ENCODE measurements around the gene BCLAF1. TPM values are rescaled to one million over a fixed set of nuclear protein-coding genes. Genes with fewer than 3 reads are reported as not detected.

Gene BCLAF1
- polyA plus RNA-seq, 1 donor from 2014 or later, result 151 TPM

GRCh38 chr6:136228814-136229213, 60.8 kb downstream of the BCLAF1 start:
- Histone ChIP-seq H3K4me3 (ENCODE audit: low read length) (no peak overlapping the region), H3K9me2 (ENCODE audit: insufficient read depth, low read length) (no peaks in the 10 kb centered on the region), H4K20me1 (ENCODE audit: insufficient read depth) (no peaks in the 10 kb centered on the region), H3K4me2 (ENCODE audit: low read length) (no peak overlapping the region), H3K9me3 (ENCODE audit: low read length) (no peaks in the 10 kb centered on the region), H3K36me3 (ENCODE audit: insufficient read depth, low read length) (no peaks in the 10 kb centered on the region), H3K27ac (ENCODE audit: low read length) (no peak overlapping the region), H3F3A (ENCODE audit: insufficient read depth, low read length, poor library complexity, severe bottlenecking) (no peaks in the 10 kb centered on the region), H3K9ac (ENCODE audit: low read length) (no peak overlapping the region), H2AFZ (ENCODE audit: low read depth, low read length) (no peak overlapping the region), H3K79me2 (replicated peaks; ENCODE audit: insufficient read depth, low read length) (no peaks in the 10 kb centered on the region), H3K27me3 (ENCODE audit: insufficient read depth, low read depth, low read length) (no peaks in the 10 kb centered on the region)
- TF ChIP-seq, protein P1, sequence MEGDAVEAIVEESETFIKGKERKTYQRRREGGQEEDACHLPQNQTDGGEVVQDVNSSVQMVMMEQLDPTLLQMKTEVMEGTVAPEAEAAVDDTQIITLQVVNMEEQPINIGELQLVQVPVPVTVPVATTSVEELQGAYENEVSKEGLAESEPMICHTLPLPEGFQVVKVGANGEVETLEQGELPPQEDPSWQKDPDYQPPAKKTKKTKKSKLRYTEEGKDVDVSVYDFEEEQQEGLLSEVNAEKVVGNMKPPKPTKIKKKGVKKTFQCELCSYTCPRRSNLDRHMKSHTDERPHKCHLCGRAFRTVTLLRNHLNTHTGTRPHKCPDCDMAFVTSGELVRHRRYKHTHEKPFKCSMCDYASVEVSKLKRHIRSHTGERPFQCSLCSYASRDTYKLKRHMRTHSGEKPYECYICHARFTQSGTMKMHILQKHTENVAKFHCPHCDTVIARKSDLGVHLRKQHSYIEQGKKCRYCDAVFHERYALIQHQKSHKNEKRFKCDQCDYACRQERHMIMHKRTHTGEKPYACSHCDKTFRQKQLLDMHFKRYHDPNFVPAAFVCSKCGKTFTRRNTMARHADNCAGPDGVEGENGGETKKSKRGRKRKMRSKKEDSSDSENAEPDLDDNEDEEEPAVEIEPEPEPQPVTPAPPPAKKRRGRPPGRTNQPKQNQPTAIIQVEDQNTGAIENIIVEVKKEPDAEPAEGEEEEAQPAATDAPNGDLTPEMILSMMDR (IDR thresholded peaks at IDR 0.05; ENCODE audit: poor library complexity, severe bottlenecking), result no peak
- TF ChIP-seq MXI1 (conservative IDR thresholded peaks at IDR 0.05; ENCODE audit: poor library complexity, severe bottlenecking) (no peak), TAF1 (IDR thresholded peaks at IDR 0.05; ENCODE audit: low read depth) (no peak), RAD21 (conservative IDR thresholded peaks at IDR 0.05) (no peak), REST (IDR thresholded peaks at IDR 0.05; ENCODE audit: borderline replicate concordance) (no peak), EP300 (conservative IDR thresholded peaks at IDR 0.05; ENCODE audit: poor library complexity, severe bottlenecking) (no peak), EZH2 (IDR thresholded peaks at IDR 0.05; ENCODE audit: borderline replicate concordance, insufficient read depth, low read length, poor library complexity, severe bottlenecking) (no peak), POLR2AphosphoS5 (IDR thresholded peaks at IDR 0.05) (no peak), SMC3 (conservative IDR thresholded peaks at IDR 0.05; ENCODE audit: poor library complexity) (no peak)

DNA sequence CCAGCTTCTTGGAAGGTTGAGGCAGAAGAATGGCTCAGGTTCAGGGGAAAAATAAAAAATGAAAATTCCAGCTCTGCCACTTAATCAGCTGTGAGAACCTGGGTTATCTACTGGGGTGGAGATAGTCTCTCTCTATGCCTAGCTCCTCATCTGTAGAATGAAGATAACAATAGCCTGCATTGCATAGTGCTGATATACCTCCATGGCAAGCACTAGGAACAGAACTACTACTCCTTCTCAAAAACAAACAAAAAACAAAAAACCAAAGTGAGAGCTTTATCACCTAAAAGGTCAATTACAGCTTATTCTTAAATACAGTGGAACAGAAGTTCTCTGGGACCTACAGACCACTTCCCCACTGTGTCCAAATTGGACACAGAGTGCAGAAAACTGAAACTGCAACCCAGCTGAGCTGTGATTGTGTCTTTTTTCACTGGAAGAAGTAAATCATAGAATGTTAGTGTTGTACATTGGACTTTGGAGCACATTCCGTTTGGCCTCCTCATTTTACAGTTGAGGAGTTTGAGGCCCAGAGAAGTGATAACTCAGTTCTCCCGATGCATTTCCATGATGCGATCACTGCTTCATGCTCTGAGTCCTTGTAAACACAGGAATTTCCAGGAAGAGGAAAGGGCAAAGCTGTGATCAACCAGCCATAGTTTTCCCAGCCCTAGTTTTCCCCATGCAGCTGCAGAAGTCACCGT, 62.8 kb downstream of the BCLAF1 start:
- no peaks in the 10 kb centered on the region for H3F3A ChIP-seq (ENCODE audit: insufficient read depth, low read length, poor library complexity, severe bottlenecking)
- H3K79me2 ChIP-seq (replicated peaks; ENCODE audit: insufficient read depth, low read length), result no peaks in the 10 kb centered on the region
- H3K4me2 ChIP-seq (ENCODE audit: low read length), result no peak overlapping the region
- no peaks in the 10 kb centered on the region for H3K9me2 ChIP-seq (ENCODE audit: insufficient read depth, low read length)
- H4K20me1 ChIP-seq (ENCODE audit: insufficient read depth), result no peaks in the 10 kb centered on the region
- no peak overlapping the region for H2AFZ ChIP-seq (ENCODE audit: low read depth, low read length)
- no peak overlapping the region for H3K27ac ChIP-seq (ENCODE audit: low read length)
- H3K4me3 ChIP-seq (ENCODE audit: low read length), result no peak overlapping the region
- H3K36me3 ChIP-seq (ENCODE audit: insufficient read depth, low read length), result no peaks in the 10 kb centered on the region
- TF ChIP-seq EZH2 (IDR thresholded peaks at IDR 0.05; ENCODE audit: borderline replicate concordance, insufficient read depth, low read length, poor library complexity, severe bottlenecking) (no peak), POLR2AphosphoS5 (IDR thresholded peaks at IDR 0.05) (no peak), REST (IDR thresholded peaks at IDR 0.05; ENCODE audit: borderline replicate concordance) (no peak), TAF1 (IDR thresholded peaks at IDR 0.05; ENCODE audit: low read depth) (no peak), MXI1 (conservative IDR thresholded peaks at IDR 0.05; ENCODE audit: poor library complexity, severe bottlenecking) (no peak), SMC3 (conservative IDR thresholded peaks at IDR 0.05; ENCODE audit: poor library complexity) (no peak), EP300 (conservative IDR thresholded peaks at IDR 0.05; ENCODE audit: poor library complexity, severe bottlenecking) (no peak), RAD21 (conservative IDR thresholded peaks at IDR 0.05) (no peak)
- TF ChIP-seq, protein P1 (IDR thresholded peaks at IDR 0.05; ENCODE audit: poor library complexity, severe bottlenecking), result no peak
- H3K9me3 ChIP-seq (ENCODE audit: low read length), result no peaks in the 10 kb centered on the region
- H3K27me3 ChIP-seq (ENCODE audit: insufficient read depth, low read depth, low read length), result no peaks in the 10 kb centered on the region
- no peak overlapping the region for H3K9ac ChIP-seq (ENCODE audit: low read length)

All from neural cell (in vitro differentiated cells).